Thymus (tissue), 11 donors: Measurements from ENCODE around the gene DNAH14. TPM values are rescaled to one million over a fixed set of nuclear protein-coding genes. Genes with fewer than 3 reads are reported as not detected.
A peak's percentile ranks its signal among the peaks of the same experiment; 100 is the strongest.
"Not testable (repeated sequence)": the region's sequence is repeated elsewhere in the genome, so short reads cannot be mapped to it uniquely, and the experiment has no call there.

Source experiments
- DNase-seq, 9 donors: peaks; one replicate each; pipeline ENCODE4 v3.0.0-alpha.2; 2013; ENCODE audit warnings: low spot score in 9 of 9, low read depth in 6 of 9, missing footprints in 1 of 9
- H3K27ac ChIP-seq, 2 donors: one replicate each; pipeline ENCODE4 v1.5.1; 2013; ENCODE audit warnings: control low read depth in 1 of 2, low read depth in 1 of 2, low read length in 1 of 2, mild to moderate bottlenecking in 1 of 2, moderate library complexity in 1 of 2
- H3K27me3 ChIP-seq, 2 donors: one replicate each; pipeline ENCODE4 v1.5.1; 2013; ENCODE audit warnings: low read length in 1 of 2; ENCODE audit not compliant: control insufficient read depth in 2 of 2, insufficient read depth in 1 of 2
- H3K36me3 ChIP-seq, 2 donors: one replicate each; pipeline ENCODE4 v1.5.1; 2013; ENCODE audit warnings: low read length in 1 of 2, mild to moderate bottlenecking in 1 of 2, moderate library complexity in 1 of 2; ENCODE audit not compliant: control insufficient read depth in 2 of 2, insufficient read depth in 2 of 2
- H3K4me1 ChIP-seq, 2 donors: one replicate each; pipeline ENCODE4 v1.5.1; 2013; ENCODE audit warnings: low read length in 2 of 2; ENCODE audit not compliant: control insufficient read depth in 2 of 2, insufficient read depth in 2 of 2
- H3K4me3 ChIP-seq, 2 donors: one replicate each; pipeline ENCODE4 v1.5.1; 2013; ENCODE audit warnings: low read length in 2 of 2, control low read depth in 1 of 2, mild to moderate bottlenecking in 1 of 2
- H3K9me3 ChIP-seq, 2 donors: one replicate each; pipeline ENCODE4 v1.5.1; 2013; ENCODE audit warnings: low read length in 1 of 2, mild to moderate bottlenecking in 1 of 2; ENCODE audit not compliant: control insufficient read depth in 2 of 2, insufficient read depth in 1 of 2
- WGBS: extraction: QIAGEN DNeasy Blood & Tissue Kit; methylation state at CpG from one replicate; pipeline ENCODE4 v1.1.7; 2013; 5-methylcytosine and 5-hydroxymethylcytosine counted together
- polyA plus RNA-seq: library from polyadenylated mRNA; stranded (reverse); fragments of 200-250 nt; gene quantifications from one replicate; pipeline ENCODE4 v1.2.3, GENCODE V29; 2013
- total RNA-seq: library from RNA; stranded (reverse); fragments of 120-200 nt; gene quantifications from one replicate; pipeline ENCODE4 v1.2.4, GENCODE V29; 2013
- donor health status: healthy.

The DNAH14 gene
- total and polyA plus RNA-seq, 2 donors: 5.0 to 31.9 TPM

DNA sequence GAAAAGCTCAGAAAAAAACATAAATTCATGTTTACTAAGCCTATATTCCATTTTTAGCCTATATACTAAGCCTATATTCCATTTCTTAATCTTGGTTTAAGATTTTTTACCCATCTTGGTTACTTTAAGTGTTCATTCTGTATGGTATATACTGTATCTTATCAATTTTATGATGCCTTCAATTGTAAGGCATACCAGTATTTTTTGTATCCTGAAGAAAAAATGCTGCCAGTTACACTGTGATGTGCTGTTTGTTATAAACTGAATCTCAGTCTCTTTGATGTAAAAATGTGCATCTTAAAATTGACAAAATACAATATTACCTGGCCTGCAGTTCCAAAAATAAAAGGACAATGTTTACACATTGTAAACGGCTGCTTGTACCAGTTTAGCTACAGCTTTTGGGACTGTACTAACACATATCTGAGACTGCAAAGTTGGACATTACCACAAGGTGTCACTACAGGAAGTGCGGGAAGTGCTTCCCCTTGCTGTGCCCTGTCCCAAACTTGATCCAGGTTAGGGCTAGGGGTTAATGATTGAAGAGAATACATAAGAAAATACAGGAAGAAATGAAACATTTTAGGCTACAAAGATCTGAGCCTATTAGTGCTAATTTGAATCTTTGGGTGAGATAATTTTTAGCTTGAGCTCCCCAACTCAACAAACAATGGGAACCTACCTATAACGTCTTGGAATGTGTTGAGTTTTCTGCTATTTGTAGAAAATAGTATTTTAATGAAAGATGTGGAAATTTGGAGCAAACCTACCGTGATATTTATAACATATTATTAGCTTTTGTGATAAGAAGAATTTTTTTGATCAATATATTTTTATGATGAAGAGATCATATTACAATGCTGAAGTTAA lies 389.5 kb downstream of the DNAH14 start:
- WGBS: 59% methylated on average over 4 of the region's 4 CpGs
- no peaks in the 10 kb centered on the region for H3K27me3 ChIP-seq

DNA sequence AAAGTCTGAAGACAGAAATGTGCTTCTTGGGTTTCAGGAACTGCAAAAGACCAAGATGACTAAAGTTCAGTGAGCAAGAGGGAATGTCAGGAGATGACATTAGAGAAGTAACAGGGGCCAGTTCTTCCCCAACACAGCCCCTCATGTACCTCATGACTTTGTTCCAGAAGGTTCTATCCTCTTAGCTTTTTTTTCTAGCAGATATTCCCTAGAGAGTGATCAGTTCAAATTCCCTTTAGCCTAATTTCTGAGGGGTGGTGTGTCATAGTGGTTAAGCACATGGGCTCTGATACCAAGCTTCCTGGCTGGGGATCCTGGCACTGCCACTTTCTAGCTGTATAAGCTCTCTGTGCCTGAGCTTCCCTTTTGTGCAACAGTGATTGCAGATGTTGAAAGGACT lies 390.4 kb downstream of the DNAH14 start:
- H3K9me3 ChIP-seq: no peaks in the 10 kb centered on the region
- H3K27ac ChIP-seq: no peak overlapping the region
- H3K4me1 ChIP-seq: no peaks in the 10 kb centered on the region
- no peaks in the 10 kb centered on the region for H3K27me3 ChIP-seq
- H3K36me3 ChIP-seq: no peaks in the 10 kb centered on the region
- no peak overlapping the region for H3K4me3 ChIP-seq
- DNase-seq: no peak

More for the DNA sequence above, 389.5 kb downstream of the DNAH14 start:
- peak; percentile 9 to 68 (median 34) for DNase-seq
- Histone ChIP-seq H3K9me3 (no peaks in the 10 kb centered on the region), H3K36me3 (no peaks in the 10 kb centered on the region), H3K4me1 (no peaks in the 10 kb centered on the region), H3K27ac (no peak overlapping the region), H3K4me3 (no peak overlapping the region)

DNA sequence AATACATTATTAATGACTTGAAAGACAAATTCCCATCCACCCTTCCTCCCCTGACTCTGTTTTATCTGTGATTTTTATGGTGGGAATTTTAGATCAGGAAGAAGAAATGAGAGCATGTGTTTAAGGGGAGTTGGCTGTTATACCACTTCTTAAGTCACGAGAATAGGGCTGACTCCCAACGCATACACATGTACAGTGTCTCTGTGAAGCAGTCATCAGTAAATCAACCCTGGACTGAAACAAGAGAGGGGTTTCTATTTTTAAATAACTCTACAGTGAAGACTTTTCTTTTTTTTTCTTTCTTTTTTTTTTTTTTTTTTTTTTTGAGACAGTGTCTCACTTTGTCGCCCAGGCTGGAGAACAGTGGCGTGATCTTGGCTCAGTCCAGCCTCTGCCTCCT lies 392.3 kb downstream of the DNAH14 start:
- no peaks in the 10 kb centered on the region for H3K4me1 ChIP-seq
- H3K36me3 ChIP-seq: no peaks in the 10 kb centered on the region
- DNase-seq: no peak
- no peak overlapping the region for H3K4me3 ChIP-seq
- H3K9me3 ChIP-seq: no peaks in the 10 kb centered on the region
- H3K27ac ChIP-seq: no peak overlapping the region
- WGBS: 98% methylated on average over 4 of the region's 4 CpGs
- H3K27me3 ChIP-seq: no peaks in the 10 kb centered on the region

DNA sequence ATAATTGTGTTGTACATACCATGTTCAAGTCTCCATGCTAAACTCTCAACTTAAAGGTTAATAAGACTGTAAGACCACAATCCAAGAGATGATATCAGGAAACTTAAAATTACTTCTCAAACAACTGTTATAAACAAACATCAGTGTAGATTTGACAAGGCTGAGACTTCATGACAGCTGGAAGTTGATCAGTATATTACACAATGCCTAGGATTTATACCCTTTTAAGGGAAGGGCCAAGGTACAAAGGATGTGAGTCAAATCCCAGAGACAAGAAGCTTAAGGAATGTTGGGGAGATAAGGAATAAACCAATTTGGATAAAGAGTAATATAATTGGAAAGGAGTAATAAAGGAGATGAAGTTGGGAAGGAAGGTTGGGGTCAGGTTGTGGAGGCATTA lies 399.6 kb downstream of the DNAH14 start:
- Histone ChIP-seq H3K27me3 (no peaks in the 10 kb centered on the region), H3K4me1 (no peaks in the 10 kb centered on the region), H3K27ac (no peak overlapping the region), H3K4me3 (no peak overlapping the region), H3K36me3 (no peaks in the 10 kb centered on the region), H3K9me3 (no peaks in the 10 kb centered on the region)
- no peak for DNase-seq

DNA sequence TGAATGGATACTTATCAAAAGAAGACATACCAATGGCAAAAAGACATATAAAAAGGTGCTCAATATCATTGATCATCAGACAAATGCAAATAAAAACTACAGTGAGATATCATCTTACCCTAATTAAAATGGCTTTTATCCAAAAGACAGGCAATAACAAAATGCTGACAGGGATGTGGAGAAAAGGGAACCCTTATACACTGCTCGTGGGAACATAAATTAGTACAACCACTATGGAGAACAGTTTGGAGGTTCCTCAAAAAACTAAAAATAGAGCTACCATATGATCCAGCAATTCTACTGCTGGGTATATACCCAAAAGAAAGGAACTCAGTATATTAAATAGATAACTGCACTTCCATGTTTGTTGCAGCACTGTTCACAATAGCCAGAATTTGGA lies 400.5 kb downstream of the DNAH14 start:
- not testable (repeated sequence) for H3K27me3 ChIP-seq, DNase-seq, H3K27ac ChIP-seq, H3K9me3 ChIP-seq, H3K4me3 ChIP-seq, H3K4me1 ChIP-seq, H3K36me3 ChIP-seq
- 79% methylated on average over 1 of the region's 1 CpG for WGBS

DNA sequence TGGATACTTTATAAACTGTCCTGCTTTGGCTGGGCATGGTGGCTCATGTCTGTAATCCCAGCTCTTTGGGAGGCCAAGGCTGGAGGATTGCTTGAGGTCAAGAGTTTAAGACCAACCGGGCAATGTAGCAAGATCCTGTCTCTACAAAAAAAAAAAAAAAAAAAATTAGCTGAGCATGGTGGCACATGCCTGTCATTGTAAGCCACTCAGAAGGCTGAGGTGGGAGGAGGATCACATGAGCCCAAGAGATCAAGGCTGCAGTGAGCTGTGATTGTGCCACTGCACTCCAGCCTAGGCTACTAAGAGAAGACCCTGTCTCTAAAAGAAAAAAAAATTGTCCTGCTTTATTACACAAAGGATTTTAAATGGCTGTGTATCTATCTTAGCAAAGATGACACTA lies 403.2 kb downstream of the DNAH14 start:
- H3K9me3 ChIP-seq: no peaks in the 10 kb centered on the region
- 95% methylated on average over 1 of the region's 1 CpG for WGBS
- no peak for DNase-seq

DNA sequence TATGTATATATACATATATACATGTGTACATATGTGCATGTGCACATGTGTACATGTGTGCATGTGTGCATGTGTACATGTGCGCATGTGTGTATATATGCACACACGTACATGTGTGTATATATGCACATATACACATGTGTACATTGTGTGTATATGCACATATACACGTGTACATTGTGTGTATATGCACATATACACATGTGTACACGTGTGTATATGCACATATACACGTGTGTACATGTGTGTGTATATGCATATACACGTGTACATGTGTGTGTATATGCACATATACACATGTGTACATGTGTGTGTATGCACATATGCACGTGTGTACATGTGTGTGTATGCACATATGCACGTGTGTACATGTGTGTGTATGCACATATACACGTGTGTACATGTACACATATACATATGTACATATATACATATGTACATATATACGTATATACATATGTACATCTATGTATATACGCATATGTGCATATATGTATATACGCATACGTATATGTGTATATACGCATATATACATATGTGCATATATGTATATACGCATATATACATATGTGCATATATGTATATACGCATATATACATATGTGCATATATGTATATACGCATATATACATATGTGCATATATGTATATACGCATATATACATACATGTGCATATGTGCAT lies 405.8 kb downstream of the DNAH14 start:
- WGBS: 42% methylated on average over 18 of the region's 18 CpGs
- H3K9me3 ChIP-seq, H3K27me3 ChIP-seq, H3K4me1 ChIP-seq, H3K36me3 ChIP-seq, H3K27ac ChIP-seq, H3K4me3 ChIP-seq, DNase-seq: not testable (repeated sequence)

More for the DNA sequence above, 403.2 kb downstream of the DNAH14 start:
- Histone ChIP-seq H3K27me3 (no peaks in the 10 kb centered on the region), H3K27ac (no peak overlapping the region), H3K4me1 (no peaks in the 10 kb centered on the region), H3K36me3 (no peaks in the 10 kb centered on the region), H3K4me3 (no peak overlapping the region)

DNA sequence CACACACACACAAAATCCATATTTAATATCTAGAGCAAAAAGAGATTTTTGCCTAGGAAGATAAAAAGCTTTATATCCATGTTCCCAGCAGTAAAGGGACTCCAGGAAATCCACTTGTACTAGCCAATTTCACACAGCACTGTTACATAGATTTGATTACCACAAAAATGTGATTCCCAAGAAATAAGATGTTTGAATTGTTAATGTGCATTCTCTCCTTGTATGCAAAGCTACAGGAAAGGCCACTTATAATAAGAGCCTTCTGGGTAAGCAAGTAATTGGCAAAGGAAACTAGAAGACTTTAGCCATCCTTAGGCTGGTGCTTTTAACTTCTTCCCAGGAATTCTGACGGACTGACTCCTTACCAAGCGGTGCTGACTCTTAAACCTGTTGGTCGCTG lies 409.1 kb downstream of the DNAH14 start:
- Histone ChIP-seq H3K27me3 (no peaks in the 10 kb centered on the region), H3K27ac (no peak overlapping the region), H3K9me3 (no peaks in the 10 kb centered on the region), H3K4me1 (no peaks in the 10 kb centered on the region), H3K36me3 (no peaks in the 10 kb centered on the region), H3K4me3 (no peak overlapping the region)
- 98% methylated on average over 3 of the region's 3 CpGs for WGBS
- no peak for DNase-seq

DNA sequence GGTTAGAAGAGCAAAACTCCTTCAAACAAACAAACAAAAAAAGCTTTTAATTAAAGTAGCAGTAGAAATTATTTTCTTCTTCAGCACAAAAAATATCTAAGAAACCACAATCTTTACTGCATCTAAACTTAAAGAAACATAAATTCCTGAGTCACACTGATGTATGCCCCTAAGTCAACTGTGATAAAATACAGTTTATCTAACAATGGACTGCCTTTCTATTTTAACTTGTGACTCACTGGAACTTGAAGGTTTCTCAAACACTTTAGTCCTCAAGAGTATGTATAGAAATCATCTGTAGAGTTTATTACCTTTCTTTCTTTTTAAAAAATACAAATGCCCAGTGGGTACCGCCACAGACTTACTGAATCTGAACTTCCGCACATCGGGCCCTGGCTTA lies 412.2 kb downstream of the DNAH14 start:
- Histone ChIP-seq H3K9me3 (no peaks in the 10 kb centered on the region), H3K4me3 (no peak overlapping the region), H3K27ac (no peak overlapping the region), H3K4me1 (no peaks in the 10 kb centered on the region), H3K36me3 (no peaks in the 10 kb centered on the region), H3K27me3 (no peaks in the 10 kb centered on the region)
- no peak for DNase-seq
- 98% methylated on average over 3 of the region's 3 CpGs for WGBS
